GM19438 (cell line): ENCODE measurements around the gene BCDIN3D.
"Not testable (repeated sequence)": the region's sequence is repeated elsewhere in the genome, so short reads cannot be mapped to it uniquely, and the experiment has no call there.

Experiments used
- ATAC-seq: cut with Tn5 transposase; IDR thresholded peaks from one replicate; pipeline ENCODE4 v1.9.1; 2021; ENCODE audit warnings: low read depth; ENCODE audit not compliant: unreplicated experiment

Gene BCDIN3D

DNA sequence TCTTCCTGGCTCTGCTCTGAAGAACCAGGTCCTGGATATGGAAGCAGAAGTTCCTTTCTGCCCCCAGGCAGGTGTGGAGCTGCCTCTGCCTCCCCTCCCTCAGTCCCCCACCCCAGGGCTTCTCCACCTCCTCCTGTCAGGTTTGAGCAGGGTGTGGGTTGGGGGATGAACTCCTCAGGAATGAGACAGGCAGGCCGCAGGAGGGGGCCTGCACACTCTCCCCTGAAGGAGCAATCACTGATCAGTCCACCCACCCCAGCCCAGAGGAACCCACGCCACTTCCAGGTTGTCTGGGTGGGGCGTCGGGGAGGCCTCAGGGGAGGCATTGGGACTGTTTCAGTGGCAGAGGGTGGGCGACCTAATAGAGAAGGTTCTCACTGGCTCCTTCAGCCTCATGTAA is 34.2 kb upstream of the BCDIN3D start:
- ATAC-seq, result no peak

- ATAC-seq, result no peak
These were observed 33.2 kb upstream of the BCDIN3D start for GRCh38 chr12:49876070-49876469.

GRCh38 chr12:49875115-49875720 is 32.3 kb upstream of the BCDIN3D start:
- no peak for ATAC-seq

DNA sequence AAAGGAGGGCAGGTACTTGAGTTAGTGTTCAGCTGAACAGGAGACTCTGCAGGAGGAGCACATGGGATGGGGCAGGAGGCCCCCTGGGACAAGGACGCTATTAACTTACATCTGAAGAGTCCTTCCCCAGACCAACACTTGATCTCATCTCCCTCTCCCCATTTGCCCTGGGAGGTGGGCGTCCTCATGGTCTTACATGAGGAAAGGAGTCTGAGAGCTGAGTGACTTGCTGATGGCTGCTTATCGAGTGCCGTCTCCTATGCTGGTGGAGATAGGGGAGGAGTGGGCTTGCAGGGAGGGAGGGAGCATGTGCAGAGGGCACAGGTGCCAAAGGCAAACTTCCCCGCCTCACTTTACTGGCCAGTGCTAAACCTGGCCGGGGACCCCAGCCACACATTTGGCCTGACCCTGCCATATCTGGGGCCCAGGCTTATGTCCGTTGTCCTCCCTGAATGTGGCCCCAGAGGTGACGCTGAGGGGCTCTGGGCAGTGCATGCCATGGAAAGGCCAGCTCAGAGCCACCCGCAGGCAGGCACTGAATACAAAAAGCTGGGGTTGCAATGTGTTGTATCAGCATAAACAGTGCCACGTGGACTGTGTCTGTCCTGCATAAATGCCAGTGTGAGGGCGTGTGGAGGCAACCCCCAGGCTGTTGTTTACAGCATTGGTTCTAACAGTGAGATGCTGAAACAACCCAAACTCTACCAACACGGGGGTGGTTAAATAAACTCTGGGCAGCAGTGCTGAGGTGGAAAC is 31.4 kb upstream of the BCDIN3D start:
- ATAC-seq, result no peak

GRCh38 chr12:49873361-49873934 is 30.5 kb upstream of the BCDIN3D start:
- ATAC-seq, result no peak

DNA sequence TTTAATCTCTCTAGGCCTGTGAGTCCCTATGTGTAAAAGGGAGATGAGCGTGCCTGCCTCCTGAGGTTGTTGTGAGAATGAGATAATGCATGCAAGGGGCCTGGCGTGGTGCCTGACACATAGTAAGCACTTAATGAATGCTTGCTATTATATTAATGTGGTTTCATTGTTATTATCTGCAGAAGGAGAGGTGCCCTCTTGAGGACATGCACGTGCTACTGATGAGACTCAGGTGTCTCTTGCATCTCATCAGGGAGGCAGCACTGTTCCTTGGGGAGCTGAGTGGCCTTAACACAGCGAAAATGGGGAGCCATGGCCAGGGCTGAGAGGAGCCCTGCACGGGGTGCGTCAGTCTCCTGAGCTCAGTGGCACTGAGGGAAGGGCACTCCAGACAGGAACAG is 29.9 kb upstream of the BCDIN3D start:
- no peak for ATAC-seq

DNA sequence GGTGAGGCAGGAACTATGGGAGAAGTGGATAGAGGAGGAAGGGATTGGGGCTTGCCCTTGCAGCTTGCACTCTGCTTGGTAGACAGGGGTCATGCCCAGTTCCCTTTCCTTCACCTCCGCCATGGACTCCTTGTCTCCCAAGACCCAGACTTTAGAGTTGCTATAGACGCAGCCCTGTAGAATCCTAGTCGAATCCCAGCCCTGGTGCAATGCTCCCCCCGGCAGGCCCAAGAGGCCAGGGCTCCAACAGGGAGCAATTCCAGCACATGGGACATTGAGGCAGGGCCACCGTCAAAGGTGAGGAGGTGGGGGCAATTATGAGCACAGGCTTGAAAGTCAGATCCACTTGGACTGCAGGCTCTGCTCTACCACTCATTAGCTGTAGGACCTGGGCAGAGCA is 29.5 kb upstream of the BCDIN3D start:
- ATAC-seq, result no peak

DNA sequence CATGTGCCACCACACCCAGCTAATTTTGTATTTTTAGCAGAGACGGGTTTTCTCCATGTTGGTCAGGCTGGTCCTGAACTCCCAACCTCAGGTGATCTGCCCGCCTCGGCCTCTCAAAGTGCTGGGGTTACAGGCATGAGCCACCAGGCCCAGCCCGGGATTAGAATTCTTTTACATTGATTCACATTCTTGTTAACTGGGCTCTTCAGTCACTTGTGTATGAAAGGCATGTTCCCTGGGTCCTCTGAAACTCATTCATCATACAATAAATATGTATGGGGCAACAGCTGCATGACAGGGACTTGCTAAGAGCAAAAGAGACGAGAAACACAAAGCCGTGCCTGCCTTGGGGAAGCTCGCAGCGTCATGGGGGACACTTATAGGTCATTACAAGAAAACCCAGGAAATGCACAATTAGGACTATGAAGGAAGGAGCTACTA is 28.9 kb upstream of the BCDIN3D start:
- ATAC-seq, result not testable (repeated sequence)

DNA sequence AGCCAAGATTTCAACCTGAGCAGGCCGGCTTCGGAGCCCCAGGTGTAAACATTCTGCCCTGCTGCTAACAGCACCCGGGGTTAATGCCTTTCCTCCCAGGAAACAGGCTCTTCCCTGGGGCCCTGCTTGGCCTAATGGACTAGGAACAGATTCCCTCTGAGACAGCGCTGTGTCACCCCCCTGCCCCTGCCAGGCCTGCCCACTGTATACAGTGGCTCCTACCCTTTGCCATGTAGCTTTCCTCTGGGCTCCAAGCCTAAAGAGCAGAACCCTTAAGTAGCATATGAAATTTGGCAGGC is 28.3 kb upstream of the BCDIN3D start:
- ATAC-seq, result no peak

- no peak for ATAC-seq
These were observed 27.8 kb upstream of the BCDIN3D start for GRCh38 chr12:49870501-49871262.

DNA sequence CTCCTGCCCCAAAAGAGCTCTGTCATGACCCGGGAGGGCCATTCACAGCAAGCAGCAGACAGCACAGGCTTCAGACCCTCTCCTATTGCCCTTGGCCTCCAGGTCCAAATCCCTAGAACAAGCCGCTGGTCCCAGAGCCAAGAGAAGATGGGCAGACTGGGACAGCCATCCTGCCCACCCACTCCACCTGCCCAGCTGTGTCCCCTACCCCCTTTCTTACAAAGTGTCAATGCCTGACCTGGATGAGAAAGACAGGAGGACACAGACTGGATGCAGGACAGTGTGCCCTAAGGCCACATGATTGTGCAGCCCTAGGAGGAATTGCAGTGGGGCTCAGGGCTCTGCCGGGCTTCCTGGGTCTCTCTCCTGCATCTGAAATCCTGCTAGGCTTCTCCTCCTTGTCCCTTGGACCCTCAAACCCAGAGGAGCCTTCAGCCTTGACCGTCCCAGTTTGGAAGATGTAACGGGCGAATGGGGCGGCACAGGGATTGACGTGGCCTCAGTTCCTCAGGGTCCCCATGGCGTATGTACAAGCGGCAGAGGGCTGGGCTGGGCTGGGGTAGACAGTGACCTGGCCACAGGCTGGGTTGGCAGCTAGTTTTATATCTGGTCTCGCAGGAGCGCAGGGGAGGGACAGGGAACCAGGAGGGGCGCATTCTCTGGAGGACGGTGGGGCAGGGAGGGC is 27.1 kb upstream of the BCDIN3D start:
- ATAC-seq, result no peak

GRCh38 chr12:49868952-49869815 is 26.3 kb upstream of the BCDIN3D start:
- ATAC-seq, result no peak

DNA sequence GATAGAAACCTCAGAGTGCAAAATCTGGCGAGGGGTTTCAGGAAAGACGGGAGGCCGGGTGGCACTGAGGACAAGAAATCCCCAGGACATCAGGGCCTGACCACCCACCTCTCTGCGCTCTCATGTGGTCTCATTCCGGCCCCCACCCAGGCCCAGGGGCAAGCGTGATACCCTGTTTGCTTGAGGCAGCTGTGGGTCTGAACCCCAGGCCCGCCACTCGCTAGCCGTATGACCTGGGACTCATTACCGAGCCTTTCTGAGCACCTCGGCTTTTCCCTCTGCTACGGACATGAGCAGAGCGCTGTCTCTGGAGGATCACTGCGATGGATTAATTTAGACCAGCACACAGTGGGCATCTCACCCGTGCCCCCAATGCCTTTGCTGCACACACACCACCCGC is 25.5 kb upstream of the BCDIN3D start:
- no peak for ATAC-seq

DNA sequence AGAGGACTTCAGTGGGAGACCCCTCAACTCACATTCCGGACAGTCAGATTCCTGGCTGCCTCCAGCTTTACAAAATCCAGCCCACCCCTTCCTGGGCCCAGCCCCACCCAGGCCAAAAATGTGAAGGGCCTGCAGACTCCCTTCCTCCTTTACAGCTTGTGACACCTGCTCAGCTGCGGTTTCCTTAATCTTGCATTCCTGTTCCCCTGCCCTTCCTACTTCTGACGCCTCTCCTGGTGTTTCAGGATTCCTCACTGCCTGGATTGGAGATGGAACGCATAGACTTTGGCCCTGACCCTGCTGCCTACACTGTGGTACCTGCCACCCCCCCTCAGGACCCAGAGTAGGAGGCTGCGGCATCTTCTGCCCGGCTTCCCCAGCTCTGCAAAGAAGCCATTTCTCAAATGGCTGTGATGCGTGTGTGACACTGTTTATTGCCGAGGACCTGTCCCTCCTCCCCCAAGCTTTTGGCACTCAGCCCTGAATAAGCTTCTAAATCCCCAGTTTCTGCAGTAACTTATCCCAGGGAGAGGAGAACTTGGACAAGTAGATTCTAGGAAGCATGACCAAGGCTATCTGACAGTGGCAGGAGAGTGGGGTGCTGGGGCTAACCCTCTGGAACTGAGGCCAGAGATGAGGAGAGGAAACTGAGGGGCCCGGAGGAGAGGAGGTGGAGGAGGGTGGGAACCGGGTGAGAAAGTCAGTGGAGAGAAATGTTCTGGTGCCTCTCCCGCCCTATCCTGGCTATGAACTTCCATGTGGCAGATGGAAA is 24.9 kb upstream of the BCDIN3D start:
- no peak for ATAC-seq

DNA sequence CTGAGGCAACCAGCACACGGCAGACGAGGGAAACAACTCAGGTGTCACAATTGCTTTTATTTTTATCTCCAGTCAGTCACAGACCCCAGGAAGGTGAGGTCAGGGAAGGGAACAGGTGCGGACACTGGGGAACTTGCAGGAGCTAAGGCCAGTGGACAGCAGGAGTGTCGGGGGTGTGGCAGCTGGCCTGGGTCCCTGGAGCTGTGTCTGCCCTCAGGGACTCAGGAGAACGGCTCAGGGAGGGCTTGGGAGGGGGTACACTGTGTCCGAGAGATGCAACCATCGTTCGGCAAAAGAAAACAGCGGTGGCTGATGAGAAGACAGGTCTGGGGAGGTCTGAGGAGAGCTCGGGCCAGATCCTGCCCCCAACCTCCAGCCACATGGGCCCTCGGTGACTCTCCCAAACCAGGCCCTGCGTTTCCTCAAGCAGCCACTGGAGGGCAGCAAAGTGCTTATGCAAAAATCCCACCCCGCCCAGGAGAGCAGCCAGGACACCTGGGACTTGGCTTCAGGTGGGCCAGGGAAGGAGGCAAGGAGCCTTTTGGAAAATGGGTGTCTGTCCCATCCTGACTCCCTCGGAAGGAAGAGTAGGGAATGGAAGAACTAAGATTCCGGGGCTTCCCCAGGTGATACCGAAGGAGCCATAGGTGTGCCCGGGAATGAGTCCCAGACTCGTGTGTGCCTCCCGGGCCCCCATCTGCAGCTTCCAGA is 24.1 kb upstream of the BCDIN3D start:
- no peak for ATAC-seq

DNA sequence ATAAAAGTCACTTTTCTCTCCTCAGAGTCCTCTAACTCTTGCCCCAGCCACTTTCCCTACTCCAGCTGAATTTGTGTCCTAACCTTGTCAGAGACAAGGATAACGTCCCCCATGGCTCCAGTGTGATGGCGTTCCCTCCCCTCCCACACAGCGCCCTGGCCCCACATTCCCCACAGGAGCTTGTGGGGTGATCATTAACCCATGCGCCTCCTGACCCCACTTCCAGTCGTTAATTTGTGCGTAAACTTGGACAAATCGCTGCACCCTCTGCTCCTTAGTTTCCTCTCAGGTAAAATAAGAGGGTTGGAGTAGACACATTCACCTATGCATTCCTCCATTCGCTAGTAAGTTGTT is 22.9 kb upstream of the BCDIN3D start:
- ATAC-seq, result no peak

GRCh38 chr12:49865109-49865781 is 22.3 kb upstream of the BCDIN3D start:
- no peak for ATAC-seq

- no peak for ATAC-seq
These were observed 21.8 kb upstream of the BCDIN3D start for GRCh38 chr12:49864798-49865090.
